Measurements from ENCODE around the gene PTPRG. TPM values are rescaled to one million over a fixed set of nuclear protein-coding genes. Genes with fewer than 3 reads are reported as not detected.

Gene PTPRG
- polyA plus RNA-seq, 3 donors = 5.6 to 45.7 (median 13.3) TPM

DNA sequence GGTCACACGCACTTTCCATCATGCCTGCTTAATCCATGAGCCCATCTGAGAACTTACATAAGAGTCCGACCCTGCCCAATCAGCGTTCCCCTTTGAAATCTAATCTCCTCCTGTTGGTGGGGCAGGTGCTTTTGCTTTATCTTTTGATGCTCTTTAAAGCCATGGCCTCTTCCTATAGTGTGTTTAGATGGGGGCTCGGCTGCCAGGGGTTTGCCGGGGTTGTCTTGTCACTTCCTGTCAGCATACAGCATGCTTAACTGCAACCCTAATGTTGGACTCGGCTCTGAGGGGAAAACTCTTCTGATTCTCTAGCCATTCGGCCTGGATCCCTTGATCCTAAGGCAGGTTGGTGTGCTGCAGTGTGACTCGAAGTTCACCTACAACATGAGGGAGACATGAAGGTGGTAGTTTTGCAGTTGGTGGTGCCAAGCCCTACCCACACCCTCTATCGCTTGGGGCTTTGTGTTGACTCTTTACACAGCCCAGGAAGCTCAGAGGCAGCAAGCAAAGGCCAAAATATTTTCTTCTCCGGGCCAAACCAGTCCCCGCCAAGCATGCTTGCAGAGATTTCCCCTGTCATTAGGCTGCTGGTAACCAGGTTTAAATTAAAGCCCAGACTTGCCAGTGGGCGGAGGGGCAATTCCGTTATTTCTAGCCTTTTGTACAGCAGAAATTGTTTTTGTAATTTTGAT, 593.2 kb downstream of the PTPRG start:
- no peak overlapping the region for H3K27ac ChIP-seq (ENCODE audit: low read depth, low read length)
- WGBS, 3 donors = 74 to 83% (median 79%) methylated on average over 13 of the region's 13 CpGs

DNA sequence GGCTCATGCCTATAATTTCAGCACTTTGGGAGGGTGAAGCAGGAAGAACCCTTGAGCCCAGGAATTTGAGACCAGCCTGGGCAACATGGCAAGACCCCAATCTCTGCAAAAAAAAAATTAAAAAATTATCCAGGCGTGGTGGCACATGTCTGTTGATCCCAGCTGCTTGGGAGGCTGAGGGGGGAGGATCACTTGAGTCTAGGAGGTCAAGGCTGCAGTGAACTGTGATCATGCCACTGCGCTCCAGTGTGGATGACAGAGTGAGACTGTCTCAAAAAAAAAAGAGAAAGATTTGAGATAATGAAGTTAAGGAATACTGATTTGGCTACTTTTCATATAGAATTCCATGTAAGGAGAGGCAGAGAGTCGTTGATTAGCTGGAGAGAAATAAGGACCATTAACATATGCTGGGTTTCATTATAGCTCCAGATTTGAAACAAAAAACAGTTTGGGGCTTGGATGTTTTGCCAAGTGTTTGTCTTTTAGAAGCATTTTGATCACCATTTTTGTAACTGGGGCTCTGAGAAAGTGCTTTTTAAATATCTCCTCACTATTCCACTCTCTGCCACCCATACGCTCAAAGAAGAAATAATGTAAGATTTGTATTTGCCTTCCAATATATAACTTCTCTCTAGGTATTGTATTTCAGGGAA, 597.8 kb downstream of the PTPRG start:
- H3K27ac ChIP-seq (ENCODE audit: low read depth, low read length) = no peak overlapping the region
- 64 to 85% (median 65%) methylated on average over 4 of the region's 4 CpGs for WGBS, 3 donors

DNA sequence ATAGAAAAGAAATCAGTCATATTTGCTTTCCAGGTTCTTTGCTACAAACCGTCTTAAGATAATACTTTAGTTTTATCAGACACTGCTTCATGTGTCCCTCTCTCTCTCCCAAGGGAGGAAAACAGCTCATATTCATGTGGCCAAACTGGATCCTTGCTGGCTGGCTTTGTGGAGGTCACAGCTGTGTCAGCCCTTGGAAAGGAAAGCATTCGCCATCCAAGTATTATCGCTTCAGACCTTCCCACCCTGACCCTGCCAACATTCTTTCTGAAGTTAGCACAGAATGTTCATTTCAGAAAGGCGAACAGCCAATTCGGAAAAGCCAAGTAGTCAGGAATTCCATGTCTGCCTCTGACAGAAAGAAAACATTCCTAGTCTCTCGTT, 598.3 kb downstream of the PTPRG start:
- no peak overlapping the region for H3K27ac ChIP-seq (ENCODE audit: low read depth, low read length)
- WGBS, 3 donors = 29 to 52% (median 40%) methylated on average over 6 of the region's 6 CpGs

DNA sequence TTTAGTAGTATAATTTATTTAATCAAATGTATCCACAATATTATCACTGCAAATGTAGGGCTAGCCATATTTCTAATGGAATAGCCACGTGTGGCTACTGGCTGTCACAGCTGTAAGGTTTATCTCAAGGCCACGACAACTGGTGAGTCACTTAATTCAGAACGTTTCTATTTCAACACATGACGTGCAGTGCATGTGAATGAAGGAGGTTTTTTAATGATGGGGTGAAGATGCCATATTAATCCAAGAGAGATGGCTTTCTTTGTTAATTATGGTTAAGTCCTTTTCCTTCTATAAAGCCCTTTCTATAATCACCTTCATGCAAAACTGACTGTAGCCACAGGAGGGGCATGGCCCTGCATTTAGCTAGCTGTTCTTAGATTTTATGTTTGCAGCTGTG, 600.0 kb downstream of the PTPRG start:
- 48 to 55% (median 50%) methylated on average over 4 of the region's 4 CpGs for WGBS, 3 donors
- no peak overlapping the region for H3K27ac ChIP-seq (ENCODE audit: low read depth, low read length)

DNA sequence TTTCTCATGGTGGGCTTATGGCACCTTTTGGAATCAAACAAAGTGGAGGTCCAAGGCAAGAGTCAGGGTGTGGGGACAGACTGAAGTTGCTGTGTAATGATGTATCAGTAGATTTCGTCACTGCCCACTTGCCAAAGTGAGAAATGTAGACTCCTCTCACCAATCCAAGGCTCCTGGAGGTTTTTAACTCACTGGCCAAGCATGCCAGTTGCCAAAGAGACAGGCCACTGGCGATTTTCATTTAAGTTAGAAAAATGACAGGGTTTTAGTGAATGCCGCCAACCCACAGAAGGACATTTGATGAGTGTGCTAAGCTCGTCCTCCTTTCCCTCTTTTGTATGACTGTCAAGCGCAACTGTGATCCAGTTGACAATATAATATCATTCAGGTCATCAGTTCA, 602.8 kb downstream of the PTPRG start:
- no peak overlapping the region for H3K27ac ChIP-seq (ENCODE audit: low read depth, low read length)
- WGBS, 3 donors = 87 to 92% (median 88%) methylated on average over 5 of the region's 5 CpGs

DNA sequence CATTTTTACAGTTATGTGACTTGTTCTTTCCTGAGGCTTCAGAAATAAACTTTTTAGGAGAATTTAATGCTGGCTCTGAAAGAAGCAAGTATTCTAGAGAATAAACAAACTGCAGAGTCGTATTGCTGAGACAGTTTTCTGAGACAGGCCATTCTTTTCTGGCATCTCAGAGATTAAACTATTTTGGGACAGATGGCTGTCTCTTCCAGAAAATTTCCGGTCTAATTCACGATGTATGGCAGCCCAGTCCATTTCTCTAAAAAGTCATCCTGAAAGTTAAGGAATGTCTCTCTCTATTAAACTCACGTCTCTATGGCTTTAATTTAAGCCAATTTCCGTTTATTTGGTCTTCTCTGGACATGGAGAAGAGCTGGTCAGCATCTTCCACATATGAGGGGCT, 603.4 kb downstream of the PTPRG start:
- H3K27ac ChIP-seq (ENCODE audit: low read depth, low read length) = no peak overlapping the region
- WGBS, 3 donors = 75 to 83% (median 82%) methylated on average over 5 of the region's 5 CpGs

DNA sequence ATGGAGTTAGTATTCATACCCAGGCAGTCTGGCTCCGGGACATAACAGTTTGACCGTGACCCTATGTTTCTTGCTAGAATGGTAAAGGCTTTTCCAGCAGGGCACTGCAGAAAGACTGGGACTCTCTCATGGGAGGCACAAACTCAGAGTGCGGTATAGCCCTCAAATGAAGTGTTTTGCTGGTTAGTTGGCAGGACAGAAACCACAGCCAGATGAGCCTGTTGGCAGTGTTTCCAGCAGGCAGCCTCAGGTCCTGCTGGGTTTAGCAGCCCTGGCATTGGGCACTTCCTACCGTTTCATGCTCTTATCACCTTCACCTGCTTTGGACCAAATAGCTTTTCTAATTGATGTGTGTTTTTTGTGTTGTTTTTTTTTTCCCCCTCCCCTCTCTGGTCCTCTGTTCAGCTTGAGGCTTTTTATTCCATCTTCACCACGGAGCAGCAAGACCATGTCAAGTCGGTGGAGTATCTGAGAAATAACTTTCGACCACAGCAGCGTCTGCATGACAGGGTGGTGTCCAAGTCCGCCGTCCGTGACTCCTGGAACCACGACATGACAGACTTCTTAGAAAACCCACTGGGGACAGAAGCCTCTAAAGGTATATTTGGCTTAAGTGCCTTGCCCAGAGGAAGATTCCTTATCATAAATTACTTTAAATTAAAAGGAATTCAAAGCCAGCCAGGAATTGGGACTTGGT, 606.3 kb downstream of the PTPRG start:
- 89 to 91% (median 90%) methylated on average over 12 of the region's 12 CpGs for WGBS, 3 donors
- H3K27ac ChIP-seq (ENCODE audit: low read depth, low read length) = no peak overlapping the region

DNA sequence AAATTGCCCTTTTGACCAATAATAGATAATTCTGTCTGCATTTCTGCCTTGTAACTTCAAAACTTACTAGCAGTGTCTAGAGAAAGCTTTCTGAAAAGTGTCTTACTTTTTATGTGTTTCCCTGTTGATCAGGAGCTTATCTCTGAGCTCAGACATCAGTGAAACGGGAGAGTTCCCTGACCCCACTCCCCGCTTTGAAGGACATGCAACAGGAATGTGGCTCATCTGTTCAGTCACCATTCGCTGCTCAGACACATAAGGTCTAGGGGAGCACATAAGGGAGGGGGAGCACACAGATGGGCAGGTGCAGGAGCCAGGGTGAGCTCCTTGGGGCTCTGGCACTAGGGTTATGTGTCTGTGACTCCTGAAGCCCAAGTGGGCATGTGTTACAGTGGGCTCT, 607.0 kb downstream of the PTPRG start:
- 93 to 99% (median 93%) methylated on average over 3 of the region's 3 CpGs for WGBS, 3 donors
- no peak overlapping the region for H3K27ac ChIP-seq (ENCODE audit: low read depth, low read length)

DNA sequence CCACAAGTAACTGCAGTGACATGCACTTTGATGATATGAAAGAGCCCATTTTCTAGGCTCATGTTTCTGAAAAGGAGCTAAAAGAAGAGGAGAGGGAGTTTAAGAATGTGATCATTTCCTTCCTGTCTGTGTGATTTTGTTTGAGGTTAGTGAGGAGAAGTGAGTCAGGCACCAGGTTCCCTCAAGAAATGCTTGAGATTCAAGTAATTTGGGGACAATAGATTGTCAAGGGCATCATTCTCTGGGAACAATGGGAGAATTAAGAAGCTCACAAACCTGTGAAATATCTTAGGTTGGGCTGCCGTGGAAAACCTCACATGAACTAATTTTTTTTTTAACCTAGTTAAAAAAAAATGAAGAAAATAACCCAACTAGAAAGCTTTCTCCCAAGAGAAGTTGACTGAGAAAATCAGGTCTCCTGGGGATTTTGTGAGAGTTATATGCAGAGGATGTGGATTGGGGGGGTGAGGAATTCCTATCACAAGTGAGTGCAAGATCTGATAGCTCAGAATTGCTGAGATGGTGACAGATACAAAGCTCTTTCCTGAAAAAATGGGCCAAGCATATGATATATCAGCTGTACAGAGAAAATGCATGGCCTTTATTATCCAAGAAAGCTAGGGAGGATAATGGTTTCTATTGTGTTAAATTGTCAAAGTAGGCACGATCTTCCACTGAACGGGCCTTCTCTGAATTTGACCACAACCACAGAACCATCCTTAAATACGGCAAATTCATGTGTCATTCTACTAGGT, 608.7 kb downstream of the PTPRG start:
- H3K27ac ChIP-seq (ENCODE audit: low read depth, low read length) = no peak overlapping the region
- WGBS, 3 donors = 67 to 85% (median 73%) methylated on average over 4 of the region's 4 CpGs

DNA sequence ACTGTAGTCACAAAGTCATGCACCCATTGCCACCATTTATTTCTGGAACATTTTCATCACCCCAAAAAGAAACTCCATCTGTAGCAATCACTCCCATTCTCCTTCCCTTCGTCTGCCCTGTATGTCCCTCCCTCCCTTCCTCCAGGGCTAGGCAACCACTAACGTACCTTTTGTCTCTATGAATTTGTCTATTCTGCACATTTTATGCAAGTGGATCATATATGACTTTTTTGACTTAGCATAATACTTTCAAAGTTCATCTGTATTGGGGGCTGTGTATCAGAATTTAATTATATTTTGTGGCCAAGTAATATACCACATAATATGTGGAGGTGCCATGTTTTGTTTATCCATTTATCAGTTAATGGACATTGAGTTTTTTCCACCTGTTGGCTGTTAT, 610.4 kb downstream of the PTPRG start:
- 88 to 91% (median 89%) methylated on average over 2 of the region's 2 CpGs for WGBS, 3 donors
- H3K27ac ChIP-seq (ENCODE audit: low read depth, low read length) = no peak overlapping the region

DNA sequence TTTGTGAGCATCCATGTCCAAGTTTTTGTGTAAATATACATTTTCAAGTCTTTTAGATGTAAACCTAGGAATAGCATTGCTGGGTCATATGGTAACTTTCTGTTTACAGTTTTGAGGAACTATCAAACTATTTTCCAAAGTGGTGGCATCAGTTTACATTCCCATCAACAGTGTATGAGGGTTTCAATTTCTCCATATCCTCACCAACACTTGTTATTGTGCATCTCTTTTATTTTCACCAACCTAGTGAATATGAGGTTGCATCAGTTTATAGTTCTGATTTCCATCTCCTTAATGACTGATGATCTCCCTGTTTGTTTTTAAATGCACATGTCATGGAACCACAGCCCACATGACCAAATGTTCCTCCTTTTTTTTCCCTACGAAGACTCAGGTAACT, 610.8 kb downstream of the PTPRG start:
- 94 to 100% (median 96%) methylated on average over 1 of the region's 1 CpG for WGBS, 3 donors
- no peak overlapping the region for H3K27ac ChIP-seq (ENCODE audit: low read depth, low read length)

DNA sequence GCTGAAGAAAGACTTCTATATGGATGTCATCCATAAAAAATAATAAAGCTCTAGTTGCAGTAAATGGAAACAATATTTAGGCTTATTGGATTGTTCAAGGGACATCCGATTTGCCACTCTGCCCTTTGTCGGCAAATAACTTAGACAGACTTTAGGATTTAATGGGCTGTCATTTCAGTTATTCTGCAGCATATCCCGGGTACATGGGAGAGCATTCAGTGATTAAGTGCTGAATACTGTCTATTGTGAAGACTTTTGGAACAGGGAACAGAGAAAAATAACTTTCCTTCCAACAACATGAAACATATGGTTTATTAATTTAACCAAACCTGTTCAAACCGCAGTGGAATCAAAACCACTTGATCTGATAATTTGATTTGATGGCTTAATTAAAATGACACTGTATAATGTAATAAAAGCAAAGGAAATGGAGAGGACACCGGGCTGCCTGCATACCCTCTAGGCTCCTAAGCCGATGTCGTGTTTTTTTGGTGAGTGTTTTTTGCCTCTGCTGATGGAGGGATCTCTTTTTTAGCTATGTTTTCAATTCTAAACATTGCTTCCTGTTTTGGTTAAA, 612.7 kb downstream of the PTPRG start:
- H3K27ac ChIP-seq (ENCODE audit: low read depth, low read length) = no peak overlapping the region
- WGBS, 3 donors = 72 to 88% (median 72%) methylated on average over 7 of the region's 7 CpGs

DNA sequence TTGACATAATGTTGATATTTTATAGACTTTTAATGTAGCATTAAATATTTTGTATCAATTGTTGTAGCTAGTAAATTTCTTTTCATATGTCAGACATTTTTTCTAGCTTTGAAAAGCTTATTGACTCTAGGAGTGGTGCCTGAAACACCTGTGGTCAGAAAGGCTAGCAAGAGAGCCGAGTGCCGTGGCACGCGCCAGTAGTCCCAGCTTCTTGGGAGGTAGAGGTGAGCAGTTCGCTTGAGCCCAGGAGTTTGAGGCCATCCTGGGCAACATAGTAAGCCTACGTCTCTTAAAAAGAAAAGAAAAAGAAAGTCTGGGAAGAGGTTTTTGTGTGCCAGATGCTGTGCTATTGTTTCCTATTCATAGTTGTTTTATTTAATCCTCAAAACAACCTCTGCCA, 613.8 kb downstream of the PTPRG start:
- no peak overlapping the region for H3K27ac ChIP-seq (ENCODE audit: low read depth, low read length)
- 92 to 97% (median 97%) methylated on average over 6 of the region's 6 CpGs for WGBS, 3 donors

DNA sequence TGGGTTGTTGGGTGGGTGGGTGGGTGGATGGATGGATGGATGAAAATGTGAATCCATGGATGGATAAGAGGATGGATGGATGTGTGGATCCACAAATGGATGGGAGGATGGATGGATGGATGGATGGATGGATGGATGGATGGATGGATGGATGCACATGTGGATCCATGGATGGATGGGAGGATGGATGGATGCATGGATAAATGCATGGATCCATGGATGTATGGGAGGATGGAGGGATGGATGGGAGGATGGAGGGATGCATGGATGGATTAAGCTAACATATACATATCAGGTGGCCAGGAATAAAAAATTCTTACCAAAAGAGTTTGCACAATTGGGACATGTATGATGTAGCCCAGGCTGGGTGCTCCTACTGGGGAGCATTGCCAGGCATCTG, 616.7 kb downstream of the PTPRG start:
- no peak overlapping the region for H3K27ac ChIP-seq (ENCODE audit: low read depth, low read length)

DNA sequence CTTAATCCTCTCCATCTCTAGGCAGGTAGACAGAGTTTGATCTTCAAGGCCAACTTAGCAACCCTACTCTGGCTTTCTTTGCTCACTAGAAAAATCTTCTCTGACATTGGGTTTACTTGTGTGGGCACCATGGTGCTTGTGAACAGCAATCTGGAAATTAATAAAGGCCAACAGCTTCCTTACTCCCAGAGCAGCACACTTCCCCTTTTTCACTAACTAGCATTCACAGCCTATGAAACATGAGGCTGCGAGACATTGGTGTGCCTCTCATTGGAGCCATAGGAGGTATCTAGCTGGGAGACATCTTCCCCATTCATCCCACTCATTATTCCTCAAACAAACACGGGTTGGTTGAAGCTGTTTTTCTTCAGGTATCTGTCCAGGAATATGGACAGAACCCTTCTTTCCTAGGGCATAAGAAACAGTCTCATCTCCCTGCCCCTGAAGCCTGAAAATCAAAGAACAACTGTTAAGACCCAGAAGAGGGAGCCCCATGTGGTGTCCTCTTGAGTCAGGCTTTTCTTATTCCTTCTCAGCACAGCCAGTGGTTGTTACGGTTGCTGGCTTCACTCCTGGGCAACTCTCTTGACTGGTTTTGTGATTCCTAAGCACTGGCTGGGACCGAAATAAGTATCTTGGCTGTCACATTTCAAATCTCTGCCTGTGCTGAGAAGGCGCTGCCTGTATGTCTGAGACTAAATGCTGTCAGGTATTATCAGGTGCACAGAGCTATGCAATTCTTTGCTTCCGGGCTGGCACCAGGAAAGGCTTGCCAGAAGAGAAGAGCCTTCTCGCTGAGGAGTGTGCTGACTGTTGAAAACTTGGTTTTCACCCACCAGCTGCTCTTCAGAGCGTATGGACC, 617.6 kb downstream of the PTPRG start:
- 89 to 94% (median 91%) methylated on average over 8 of the region's 8 CpGs for WGBS, 3 donors
- no peak overlapping the region for H3K27ac ChIP-seq (ENCODE audit: low read depth, low read length)

DNA sequence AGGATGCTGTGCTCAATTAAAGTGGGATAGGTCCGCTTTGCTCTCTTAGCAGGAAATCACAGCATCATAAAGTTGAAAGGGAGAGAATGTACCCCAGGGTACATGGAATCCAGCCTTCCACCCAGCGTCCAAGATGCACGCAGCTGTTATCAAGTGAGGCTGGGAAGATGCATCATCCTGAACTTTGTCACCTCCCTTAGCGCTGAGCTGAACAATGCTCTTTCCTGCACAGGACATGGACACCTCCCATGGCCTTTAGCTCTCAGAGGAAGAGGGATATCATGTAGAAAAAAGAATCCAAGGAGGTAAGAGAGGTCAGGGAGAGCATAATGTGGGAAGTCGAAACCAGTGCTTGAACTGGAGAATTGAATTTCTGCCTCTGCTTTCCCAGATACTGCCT, 619.1 kb downstream of the PTPRG start:
- H3K27ac ChIP-seq (ENCODE audit: low read depth, low read length) = no peak overlapping the region
- 76 to 85% (median 80%) methylated on average over 5 of the region's 5 CpGs for WGBS, 3 donors

DNA sequence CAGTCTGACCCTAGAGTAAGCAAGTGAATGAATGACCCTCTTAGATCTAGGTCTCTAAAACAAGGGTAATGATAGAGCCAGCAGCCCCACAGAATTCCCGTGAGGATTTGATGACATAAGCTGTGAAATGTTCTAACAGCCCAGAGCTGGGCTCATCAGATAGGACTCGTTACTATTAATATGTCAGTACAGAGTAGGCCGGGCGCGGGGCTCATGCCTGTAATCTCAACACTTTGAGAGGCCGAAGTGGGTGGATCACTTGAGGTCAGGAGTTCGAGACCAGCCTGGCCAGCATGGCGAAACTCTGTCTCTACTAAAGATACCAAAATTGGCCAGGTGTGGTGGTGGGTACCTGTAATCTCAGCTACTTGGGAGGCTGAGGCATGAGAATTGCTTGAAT, 621.7 kb downstream of the PTPRG start:
- H3K27ac ChIP-seq (ENCODE audit: low read depth, low read length) = no peak overlapping the region
- 90 to 96% (median 95%) methylated on average over 8 of the region's 8 CpGs for WGBS, 3 donors

DNA sequence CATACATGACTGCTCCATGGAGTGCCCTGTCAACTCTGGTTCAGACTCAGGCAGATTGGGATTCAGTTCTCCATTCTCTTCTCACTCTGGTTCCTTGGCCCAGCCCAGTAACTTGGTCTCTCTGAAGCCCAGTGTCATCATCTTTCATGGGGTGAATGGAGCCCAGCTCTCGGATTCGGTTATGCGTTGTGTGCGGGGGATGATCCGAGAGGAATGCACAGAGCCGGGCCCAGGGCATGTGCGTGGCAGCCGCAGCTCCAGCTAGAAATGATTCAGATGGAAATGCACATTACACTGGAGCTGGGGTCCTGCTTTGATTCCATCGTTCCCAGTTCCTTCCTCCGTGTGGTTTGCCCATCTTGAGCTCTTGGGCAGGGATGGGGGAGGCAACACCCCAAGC, 622.6 kb downstream of the PTPRG start:
- H3K27ac ChIP-seq (ENCODE audit: low read depth, low read length) = no peak overlapping the region
- 87 to 94% (median 94%) methylated on average over 10 of the region's 10 CpGs for WGBS, 3 donors
